Fibroblast of skin of left quadriceps (primary cell): Measurements from ENCODE around the gene KBTBD13.
"Not testable (repeated sequence)": the region's sequence is repeated elsewhere in the genome, so short reads cannot be mapped to it uniquely, and the experiment has no call there.

Experiments used
- DNase-seq, 2 experiments: peaks; one replicate each; pipeline ENCODE4 v3.0.0-alpha.2; 2013; ENCODE audit warnings: low read depth in 2 of 2

KBTBD13 gene

GRCh38 chr15:65087873-65088642, 11.5 kb downstream of the KBTBD13 start:
- no peak for DNase-seq

DNA sequence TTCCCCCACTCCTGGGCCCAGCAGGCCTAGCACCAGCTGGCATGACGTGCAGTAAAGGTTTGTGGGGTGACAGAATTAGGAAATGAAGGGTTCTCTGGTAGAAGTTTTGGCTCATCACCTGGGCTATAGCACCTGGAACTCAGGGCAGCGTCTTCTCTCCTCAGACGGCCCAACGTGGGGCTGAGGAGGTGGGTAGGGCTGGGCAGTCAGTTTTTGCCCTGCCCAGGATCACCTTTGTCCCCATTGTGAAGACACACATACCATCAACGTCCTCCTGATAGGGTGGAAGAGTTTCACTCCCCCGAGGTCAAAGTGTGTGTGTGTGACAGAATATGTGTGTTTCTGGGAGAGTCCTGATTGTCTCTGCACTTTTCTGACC, 12.1 kb downstream of the KBTBD13 start:
- DNase-seq: no peak

DNA sequence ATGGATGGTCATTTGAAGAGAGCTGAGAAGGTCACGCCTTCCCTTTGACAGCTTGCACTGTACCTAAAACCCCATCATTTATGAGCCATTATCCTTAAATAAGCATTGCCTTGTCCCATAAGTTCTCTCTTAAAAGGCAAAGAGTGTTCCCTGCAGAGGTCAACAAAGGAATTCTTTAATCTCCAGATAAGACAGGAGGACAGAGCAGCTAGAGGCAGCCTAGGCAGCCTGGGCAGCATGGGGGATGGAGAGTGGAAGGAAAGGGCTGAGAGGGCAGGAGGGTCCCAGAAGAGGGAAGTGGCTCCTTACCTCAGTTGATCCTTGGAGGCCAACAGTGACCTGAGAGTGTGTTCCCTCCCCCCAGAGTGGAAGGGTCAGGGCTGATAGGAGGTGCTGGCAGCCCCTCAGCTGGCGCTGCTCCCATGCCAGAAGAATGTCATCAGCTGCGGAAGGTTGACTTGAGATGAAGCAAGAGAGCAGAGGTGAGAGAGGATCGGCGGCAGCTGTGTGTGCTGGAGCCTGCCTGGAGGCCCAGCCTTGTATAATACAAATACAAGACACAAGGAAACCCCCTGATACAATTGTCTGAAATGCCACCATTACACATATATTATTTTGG, 12.8 kb downstream of the KBTBD13 start:
- no peak for DNase-seq

GRCh38 chr15:65091946-65092770, 15.6 kb downstream of the KBTBD13 start:
- DNase-seq: no peak

DNA sequence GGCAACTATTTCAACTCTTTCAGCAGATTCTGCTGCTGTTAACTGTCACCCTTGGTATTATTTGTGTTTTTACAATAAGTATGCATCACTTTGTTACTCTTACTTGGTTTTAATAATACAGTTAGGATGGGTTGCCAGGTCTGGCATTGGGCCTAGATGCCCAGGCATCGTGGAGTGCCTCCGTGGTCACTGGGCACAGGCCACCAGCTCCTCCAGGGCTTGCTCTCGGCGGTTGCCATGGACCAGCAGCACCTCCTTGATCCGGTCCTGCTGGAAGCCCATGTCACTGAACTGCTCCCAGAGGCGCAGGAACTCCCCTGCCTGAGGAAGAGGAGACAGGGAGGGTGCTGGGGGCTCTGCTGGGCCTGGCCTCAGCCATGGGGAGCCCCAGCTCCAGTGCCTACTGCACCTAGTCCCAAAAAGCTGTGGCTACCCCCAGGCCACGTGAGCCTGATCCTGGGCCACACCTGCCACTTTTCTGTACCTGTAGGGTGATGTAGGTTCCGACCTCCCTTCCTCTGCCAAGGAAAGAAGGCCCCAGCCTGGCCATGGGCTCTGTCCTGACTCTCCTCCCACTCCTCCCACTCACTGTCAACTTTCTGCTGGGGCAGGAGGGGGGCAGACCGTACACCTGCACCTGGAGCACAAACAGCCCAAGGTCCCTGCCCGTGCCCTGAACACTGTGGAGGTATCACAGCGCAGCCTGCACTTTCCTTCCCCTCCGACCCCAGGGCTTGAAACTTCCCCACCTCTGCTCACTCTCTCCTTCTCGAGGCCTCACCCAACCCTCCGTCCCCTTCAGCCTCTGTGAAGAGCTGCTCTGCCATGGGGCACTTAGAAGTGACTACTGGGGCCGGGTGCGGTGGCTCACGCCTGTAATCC, 16.6 kb downstream of the KBTBD13 start:
- no peak for DNase-seq

DNA sequence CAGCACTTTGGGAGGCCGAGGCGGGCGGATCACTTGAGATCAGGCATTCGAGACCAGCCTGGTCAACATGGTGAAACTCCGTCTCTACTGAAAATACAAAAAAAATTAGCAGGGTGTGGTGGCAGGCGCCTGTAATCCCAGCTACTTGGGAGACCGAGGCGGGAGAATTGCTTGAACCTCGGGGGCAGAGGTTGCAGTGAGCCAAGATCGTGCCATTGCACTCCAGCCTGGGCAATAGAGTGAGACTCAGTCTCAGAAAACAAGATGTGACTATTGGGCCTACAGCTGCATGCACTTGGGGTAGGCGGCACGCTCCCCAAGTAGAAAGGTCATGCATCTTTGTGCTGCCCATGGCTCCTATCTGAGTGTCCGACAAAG, 17.2 kb downstream of the KBTBD13 start:
- not testable (repeated sequence) for DNase-seq

GRCh38 chr15:65094294-65094995, 17.9 kb downstream of the KBTBD13 start:
- no peak for DNase-seq

DNA sequence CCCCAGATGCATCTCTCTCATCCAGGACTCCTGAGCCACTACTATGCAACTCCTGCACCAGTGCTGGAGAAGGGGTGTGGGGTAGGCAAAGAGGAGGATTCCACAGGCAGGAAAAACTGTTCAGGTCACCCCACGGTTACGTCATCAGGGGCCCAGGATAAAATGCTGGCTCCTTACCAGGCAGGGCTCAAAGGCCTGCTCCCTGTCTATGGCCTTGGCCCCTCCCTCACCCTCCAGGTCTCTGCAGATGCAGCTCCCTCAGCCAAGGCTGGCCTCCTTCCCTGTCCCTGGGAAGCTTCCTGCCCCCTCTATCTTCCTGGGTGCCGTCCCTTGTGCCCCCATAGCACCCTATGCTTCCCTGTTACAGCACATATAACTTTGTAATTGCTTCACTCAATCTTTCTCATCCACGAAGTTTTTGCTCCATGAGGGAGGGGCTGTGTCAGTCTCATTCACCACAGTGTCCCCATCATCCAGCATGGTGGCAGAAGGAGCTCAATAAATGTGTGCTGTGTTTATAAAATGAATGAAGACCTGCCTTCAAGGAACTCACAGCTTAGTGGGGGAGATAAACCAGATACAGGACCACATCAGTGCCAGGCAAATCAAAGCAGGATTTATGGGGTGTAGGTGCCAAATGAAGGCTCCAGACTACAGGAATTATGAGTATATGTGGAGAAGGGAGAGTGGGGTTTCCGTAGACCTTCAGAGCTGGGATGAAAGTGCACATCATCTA, 18.6 kb downstream of the KBTBD13 start:
- DNase-seq: no peak

DNA sequence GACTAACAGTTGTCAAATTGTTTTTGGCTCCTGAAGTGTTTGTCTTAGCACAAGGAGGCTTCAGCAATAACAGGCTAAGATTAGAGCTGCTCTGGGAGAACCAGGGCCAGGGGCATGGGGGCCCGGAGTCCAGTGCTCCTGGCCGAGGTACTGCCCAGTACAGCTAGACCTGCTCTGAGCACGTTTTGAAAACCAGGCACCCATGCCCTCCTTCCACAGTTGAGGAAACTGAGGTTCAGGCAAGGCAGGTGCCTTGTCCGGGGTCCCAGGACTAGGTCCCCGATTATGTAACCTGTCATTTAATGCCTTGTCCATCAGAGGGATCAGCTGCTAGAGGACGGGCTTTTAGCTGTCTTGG, 19.2 kb downstream of the KBTBD13 start:
- no peak for DNase-seq

DNA sequence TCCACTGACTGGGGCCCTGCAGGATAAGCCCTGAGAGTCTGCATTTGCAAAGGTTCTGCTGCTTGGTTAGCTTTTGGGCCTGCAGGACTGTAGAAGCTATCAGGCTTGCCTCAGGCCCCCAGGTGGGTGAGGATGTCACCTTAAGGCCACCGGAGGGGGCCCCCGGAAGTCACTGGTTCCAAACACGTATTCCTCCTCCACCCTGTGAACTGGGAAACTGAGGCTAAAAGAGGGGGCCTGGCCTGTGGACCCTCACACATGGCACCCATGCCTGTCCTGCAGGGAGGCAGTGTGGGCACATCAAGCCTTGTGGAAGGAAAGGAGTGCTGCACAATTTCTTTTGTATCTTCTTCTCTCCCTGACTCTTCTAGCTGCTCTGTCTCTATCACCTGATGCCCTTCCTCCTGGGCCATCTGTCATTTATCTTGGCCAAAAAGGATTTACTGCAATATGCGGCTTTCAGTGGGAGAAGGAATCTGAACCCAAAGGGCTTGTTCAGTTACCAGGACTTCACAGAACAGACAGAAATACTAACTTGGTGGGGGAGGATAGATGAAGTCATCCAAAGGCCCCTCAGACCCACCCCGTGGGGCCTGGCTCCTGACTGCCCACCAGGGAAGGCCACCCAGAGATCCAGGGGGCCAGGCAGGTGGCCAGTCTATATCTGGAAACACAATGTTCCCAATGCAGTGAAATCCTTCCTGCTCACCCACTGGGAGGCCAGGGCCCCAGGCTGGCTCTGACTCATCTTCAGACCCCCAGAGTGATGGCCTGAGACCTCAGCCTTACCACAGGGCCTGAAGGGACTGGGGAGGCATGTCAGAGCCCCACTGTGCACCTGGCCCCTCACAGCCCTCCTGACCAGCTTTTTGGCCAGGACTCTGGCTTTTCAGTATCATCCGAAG, 20.2 kb downstream of the KBTBD13 start:
- DNase-seq: no peak

- DNase-seq: no peak
Observed at GRCh38 chr15:65097651-65098263, 21.2 kb downstream of the KBTBD13 start.

DNA sequence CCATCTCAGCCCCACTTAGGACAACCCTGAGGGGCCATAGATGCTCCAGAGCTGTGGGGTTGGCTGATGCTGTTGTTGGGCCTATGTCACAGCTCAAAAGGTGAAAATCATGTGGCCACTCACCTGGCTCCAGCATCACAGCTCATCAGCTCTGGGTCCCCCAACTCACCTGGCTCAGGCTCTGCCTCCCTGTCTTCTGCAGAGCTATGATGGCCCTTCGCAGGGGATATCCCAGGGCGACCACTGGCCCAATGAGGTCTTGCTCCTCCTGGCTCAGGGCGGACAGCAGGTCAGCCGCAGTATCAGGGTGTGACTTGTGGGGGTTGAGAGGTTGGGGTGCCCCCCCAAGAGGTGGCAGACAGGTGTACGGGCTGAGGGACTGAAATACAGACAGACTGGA, 22.8 kb downstream of the KBTBD13 start:
- DNase-seq: no peak

DNA sequence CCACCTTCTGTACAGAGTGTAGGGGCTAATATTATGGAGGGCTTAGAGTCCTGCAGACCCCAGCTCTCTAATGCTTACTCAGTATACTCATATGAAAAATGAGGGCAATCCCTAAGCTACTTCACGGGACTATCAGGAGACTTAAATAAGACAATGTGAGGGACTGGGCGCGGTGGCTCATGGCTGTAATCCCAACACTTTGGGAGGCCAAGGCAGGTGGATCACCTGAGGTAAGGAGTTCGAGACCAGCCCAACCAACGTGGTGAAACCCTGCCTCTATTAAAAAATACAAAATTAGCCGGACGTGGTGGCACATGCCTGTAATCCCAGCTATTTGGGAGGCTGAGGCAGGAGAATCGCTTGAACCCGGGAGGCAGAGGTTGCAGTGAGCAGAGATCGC, 23.3 kb downstream of the KBTBD13 start:
- not testable (repeated sequence) for DNase-seq

- no peak for DNase-seq
Observed at GRCh38 chr15:65100442-65100841, 23.9 kb downstream of the KBTBD13 start.

GRCh38 chr15:65101411-65101890, 24.9 kb downstream of the KBTBD13 start:
- DNase-seq: peak; percentile 31 to 39

- no peak for DNase-seq
Observed at GRCh38 chr15:65101891-65102708, 25.6 kb downstream of the KBTBD13 start.

DNA sequence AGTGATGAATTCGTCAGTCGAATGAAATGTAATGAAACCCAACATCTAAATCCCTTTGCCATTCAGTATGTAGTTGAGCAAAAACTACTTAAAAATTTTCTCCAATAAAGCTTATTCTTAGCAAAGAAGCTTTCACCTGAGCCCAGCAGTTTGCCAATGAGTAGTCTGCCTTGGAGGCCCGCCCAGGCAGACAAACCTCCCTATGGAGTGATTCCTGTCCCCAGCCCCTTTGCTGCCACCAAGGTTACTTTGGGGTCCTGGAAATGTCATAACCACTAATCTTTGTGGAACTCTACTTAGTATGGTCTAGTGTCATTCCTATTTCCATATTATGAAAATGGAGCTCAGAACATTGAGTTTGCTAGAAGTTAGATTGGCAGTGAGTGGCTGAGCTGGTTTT, 26.4 kb downstream of the KBTBD13 start:
- no peak for DNase-seq

GRCh38 chr15:65105038-65105437, 28.5 kb downstream of the KBTBD13 start:
- no peak for DNase-seq
